HL-60 (cell line): ENCODE results near the gene ESR1.

Experiments
- DNase-seq, 2 experiments: peaks; one replicate each; pipeline ENCODE4 v3.0.0-alpha.2; 2010 to 2020; ENCODE audit warnings: low read depth in 1 of 2, low spot score in 1 of 2
- H3K27ac ChIP-seq: fragments of 250-450 bp; sonication (Bioruptor Pico); replicated peaks from 2 replicates; pipeline ENCODE4 v1.5.1; 2020; ENCODE audit warnings: mild to moderate bottlenecking, moderate library complexity
- H3K27me3 ChIP-seq: fragments of 250-450 bp; sonication (Bioruptor Pico); 2 replicates; pipeline ENCODE4 v1.5.1; 2021; ENCODE audit warnings: mild to moderate bottlenecking, moderate library complexity; ENCODE audit not compliant: insufficient read depth, poor library complexity, severe bottlenecking
- H3K4me3 ChIP-seq: replicated peaks from 2 replicates; pipeline ENCODE4 v1.5.1; 2011; ENCODE audit warnings: mild to moderate bottlenecking, control low read depth, low read length; ENCODE audit not compliant: insufficient read depth
- CTCF ChIP-seq: IDR thresholded peaks from one replicate; pipeline ENCODE4 v1.5.1; 2011; ENCODE audit warnings: low read length, control low read depth, inconsistent platforms; ENCODE audit not compliant: insufficient read depth
- GABPA ChIP-seq: IDR thresholded peaks from 2 replicates; pipeline ENCODE4 v1.6.1; 2012; ENCODE audit warnings: low read depth
- POLR2AphosphoS5 ChIP-seq: IDR thresholded peaks from 2 replicates; pipeline ENCODE4 v1.6.1; 2012; ENCODE audit warnings: low read depth
- REST ChIP-seq: IDR thresholded peaks from 2 replicates; pipeline ENCODE4 v1.6.1; 2012; ENCODE audit warnings: low read depth; ENCODE audit not compliant: insufficient replicate concordance
- SPI1 ChIP-seq: IDR thresholded peaks from 2 replicates; pipeline ENCODE4 v1.6.1; 2012; ENCODE audit warnings: low read depth, mild to moderate bottlenecking, borderline replicate concordance

The ESR1 gene

GRCh38 chr6:151869787-151870186 lies 62.3 kb downstream of the ESR1 start:
- no peaks in the 10 kb centered on the region for H3K27me3 ChIP-seq
- no peak for TF ChIP-seq CTCF
- no peak for TF ChIP-seq SPI1
- TF ChIP-seq REST: no peak
- TF ChIP-seq POLR2AphosphoS5: no peak
- no peak for TF ChIP-seq GABPA

GRCh38 chr6:151870375-151870774 lies 62.9 kb downstream of the ESR1 start:
- TF ChIP-seq SPI1 (no peak), POLR2AphosphoS5 (no peak), CTCF (no peak), GABPA (no peak), REST (no peak)
- DNase-seq: no peak
- H3K27me3 ChIP-seq: no peaks in the 10 kb centered on the region
- no peak overlapping the region for H3K27ac ChIP-seq
- H3K4me3 ChIP-seq: no peak overlapping the region

More at GRCh38 chr6:151869787-151870186, 62.3 kb downstream of the ESR1 start:
- no peak overlapping the region for H3K27ac ChIP-seq
- DNase-seq: no peak
- H3K4me3 ChIP-seq: no peak overlapping the region

- Histone ChIP-seq H3K4me3 (no peak overlapping the region), H3K27ac (no peak overlapping the region), H3K27me3 (no peaks in the 10 kb centered on the region)
- no peak for DNase-seq
- no peak for TF ChIP-seq SPI1
- no peak for TF ChIP-seq POLR2AphosphoS5
- no peak for TF ChIP-seq CTCF
- no peak for TF ChIP-seq GABPA
- no peak for TF ChIP-seq REST
These were observed 68.0 kb downstream of the ESR1 start for GRCh38 chr6:151875524-151875923.
